Left ventricle myocardium superior (tissue), 1 donor: ENCODE measurements around the gene NADSYN1. TPM values are rescaled to one million over a fixed set of nuclear protein-coding genes. Genes with fewer than 3 reads are reported as not detected.
"Not testable (repeated sequence)": the region's sequence is repeated elsewhere in the genome, so short reads cannot be mapped to it uniquely, and the experiment has no call there.

Experiments
- ATAC-seq: fragments of 200-7000 bp; cut with Tn5 transposase; one replicate; pipeline ENCODE4 v1.9.1; 2020; ENCODE audit warnings: mild to moderate bottlenecking, moderate library complexity
- DNase-seq: peaks from one replicate; pipeline ENCODE4 v3.0.0-alpha.2; 2020
- intact Hi-C: fragments of 100-400 bp; cut with micrococcal nuclease; formaldehyde crosslinking; loops from one replicate; pipeline ENCODE4 v1.11.0; 2022
- total RNA-seq: library from RNA; stranded (reverse); fragmentation: NEBNext Ultra II Directional; extraction: Animal tissue kit (Norgen Biotek cat#: 25700); gene quantifications from one replicate; pipeline ENCODE4 v1.2.1, GENCODE V29; 2021
- donor health status: DM: no; HTN: yes; CAD: no; lungs with severe emphysema.

The NADSYN1 gene
- total RNA-seq, 1 donor from 2014 or later, result 20.5 TPM

- intact Hi-C loops, result no loop called here
- ATAC-seq (no peak), DNase-seq (no peak)
Observed at GRCh38 chr11:71502026-71502425, 49.0 kb downstream of the NADSYN1 start.

- ATAC-seq (no peak), DNase-seq (peak; percentile 10)
- intact Hi-C loops, result no loop called here
Observed at GRCh38 chr11:71502871-71503435, 50.0 kb downstream of the NADSYN1 start.

- intact Hi-C loops, result no loop called here
- no peak for ATAC-seq
- DNase-seq, result no peak
Observed at GRCh38 chr11:71504531-71504930, 51.5 kb downstream of the NADSYN1 start.

- DNase-seq (no peak), ATAC-seq (no peak)
- intact Hi-C loops, result no loop called here
Observed at GRCh38 chr11:71505001-71505400, 52.0 kb downstream of the NADSYN1 start.

GRCh38 chr11:71505781-71506180 is 52.8 kb downstream of the NADSYN1 start:
- DNase-seq (no peak), ATAC-seq (no peak)
- intact Hi-C loops, result no loop called here

- DNase-seq (no peak), ATAC-seq (no peak)
- intact Hi-C loops, result no loop called here
Observed at GRCh38 chr11:71507102-71507501, 54.1 kb downstream of the NADSYN1 start.

- DNase-seq (no peak), ATAC-seq (no peak)
- intact Hi-C loops, result no loop called here
Observed at GRCh38 chr11:71518506-71519471, 65.8 kb downstream of the NADSYN1 start.

GRCh38 chr11:71519546-71519945 is 66.5 kb downstream of the NADSYN1 start:
- DNase-seq (no peak), ATAC-seq (no peak)
- intact Hi-C loops, result no loop called here

- ATAC-seq (no peak), DNase-seq (no peak)
- intact Hi-C loops, result no loop called here
Observed at GRCh38 chr11:71525188-71525937, 72.4 kb downstream of the NADSYN1 start.

GRCh38 chr11:71525938-71526495 is 73.0 kb downstream of the NADSYN1 start:
- DNase-seq (no peak), ATAC-seq (no peak)
- intact Hi-C loops, result no loop called here

GRCh38 chr11:71526796-71527575 is 74.0 kb downstream of the NADSYN1 start, which contains the start of gene KRTAP5-7:
KRTAP5-7 (plus strand) TSS chr11:71527267; CDS start chr11:71527301, 34 bp downstream.
- ATAC-seq, DNase-seq, intact Hi-C loops: not testable (repeated sequence)

- DNase-seq (no peak), ATAC-seq (no peak)
- intact Hi-C loops, result no loop called here
Observed at GRCh38 chr11:71527576-71528210, 74.7 kb downstream of the NADSYN1 start.

GRCh38 chr11:71530602-71531001 is 77.6 kb downstream of the NADSYN1 start:
- intact Hi-C loops, result no loop called here
- ATAC-seq, result no peak
- DNase-seq, result no peak

GRCh38 chr11:71532036-71532610 is 79.1 kb downstream of the NADSYN1 start:
- DNase-seq (no peak), ATAC-seq (no peak)
- intact Hi-C loops, result no loop called here

GRCh38 chr11:71534711-71535608 is 82.0 kb downstream of the NADSYN1 start:
- ATAC-seq, intact Hi-C loops, DNase-seq: not testable (repeated sequence)

- intact Hi-C loops, result no loop called here
Observed at GRCh38 chr11:71535825-71536224, 82.8 kb downstream of the NADSYN1 start.

GRCh38 chr11:71537537-71537936 is 84.5 kb downstream of the NADSYN1 start:
- no peak for ATAC-seq
- intact Hi-C loops, result no loop called here
- no peak for DNase-seq

More at GRCh38 chr11:71535825-71536224, 82.8 kb downstream of the NADSYN1 start:
- ATAC-seq (no peak), DNase-seq (no peak)
